HepG2 (cell line): Measurements from ENCODE around the gene KIR3DL3.

ENCODE experiments used
- BRD4 ChIP-seq: sonication (generic); formaldehyde crosslinking; IDR thresholded peaks from 2 replicates; pipeline ENCODE4 v1.4.0; 2020; ENCODE audit warnings: missing genetic modification reagents
- FOXA3 ChIP-seq: IDR thresholded peaks from 2 replicates; pipeline ENCODE4 v1.6.1; 2016; ENCODE audit warnings: missing genetic modification reagents, missing compliant biosample characterization
- GABPA ChIP-seq, 2 experiments: IDR thresholded peaks; 2 replicates each; pipeline ENCODE4 v1.6.1; 2011 to 2016; ENCODE audit warnings: low read depth in 2 of 2, low read length in 1 of 2, missing biosample characterization in 1 of 2, missing genetic modification characterization in 1 of 2
- KLF9 ChIP-seq: IDR thresholded peaks from 2 replicates; pipeline ENCODE4 v1.6.1; 2016; ENCODE audit warnings: low read depth
- PHF8 ChIP-seq: sonication (generic); formaldehyde crosslinking; IDR thresholded peaks from 2 replicates; pipeline ENCODE4 v1.5.0; 2020; ENCODE audit warnings: missing genetic modification reagents
- SMAD3 ChIP-seq: sonication (generic); formaldehyde crosslinking; IDR thresholded peaks from 2 replicates; pipeline ENCODE4 v1.4.0; 2020; ENCODE audit warnings: missing genetic modification reagents
- SP1 ChIP-seq, 2 experiments: fragments of 450-650 bp in 1 of 2; sonication (generic) in 1 of 2; formaldehyde crosslinking in 1 of 2; IDR thresholded peaks; 2 replicates each; pipeline versions ENCODE4 v1.4.0 to v1.6.1; 2016 to 2020; ENCODE audit warnings: missing genetic modification reagents in 1 of 2
- TAF1 ChIP-seq: sonication (generic); formaldehyde crosslinking; IDR thresholded peaks from 2 replicates; pipeline ENCODE4 v1.4.0; 2020; ENCODE audit warnings: missing genetic modification reagents
- ZNF232 ChIP-seq: sonication (generic); formaldehyde crosslinking; IDR thresholded peaks from 2 replicates; pipeline ENCODE4 v1.4.0; 2020; ENCODE audit warnings: missing genetic modification reagents, borderline replicate concordance
- TF ChIP-seq, protein P1 (sequence below): sonication (generic); formaldehyde crosslinking; IDR thresholded peaks from 2 replicates; pipeline ENCODE4 v1.9.0; 2021; ENCODE audit warnings: missing genetic modification reagents, borderline replicate concordance

DNA sequence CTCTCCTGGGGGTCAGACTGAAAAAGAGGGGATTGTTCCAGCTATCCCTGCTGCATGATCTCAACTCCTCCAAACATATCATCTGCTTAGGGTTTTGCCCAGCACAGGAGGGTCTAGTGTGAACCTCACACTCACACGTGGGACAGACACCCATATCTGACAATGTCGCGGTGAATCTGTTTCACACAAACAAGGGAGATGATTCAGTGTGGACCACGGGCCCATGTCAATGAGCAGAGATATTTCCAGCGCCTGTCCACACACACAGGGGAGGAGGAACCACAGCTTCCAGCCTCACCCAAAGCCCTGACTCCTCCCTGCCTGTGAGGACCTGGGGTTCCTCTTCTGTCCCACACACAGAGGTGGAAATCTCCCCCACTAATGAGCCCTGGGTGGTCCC lies 29.6 kb upstream of the KIR3DL3 start:
- TF ChIP-seq PHF8 (CRISPR knock-in tag): no peak
- TF ChIP-seq ZNF232 (CRISPR knock-in tag): no peak
- no peak for TF ChIP-seq GABPA (IDR thresholded peaks at IDR 0.05; ENCODE audit: low read depth, low read length)
- no peak for TF ChIP-seq GABPA (CRISPR knock-in tag; IDR thresholded peaks at IDR 0.05; ENCODE audit: low read depth)
- TF ChIP-seq BRD4 (CRISPR knock-in tag): no peak
- TF ChIP-seq KLF9 (CRISPR knock-in tag): no peak
- TF ChIP-seq FOXA3 (CRISPR knock-in tag): no peak
- no peak for TF ChIP-seq TAF1 (CRISPR knock-in tag)
- no peak for TF ChIP-seq SP1 (IDR thresholded peaks at IDR 0.05)
- no peak for TF ChIP-seq SP1 (CRISPR knock-in tag; IDR thresholded peaks at IDR 0.05)
- TF ChIP-seq, protein P1, sequence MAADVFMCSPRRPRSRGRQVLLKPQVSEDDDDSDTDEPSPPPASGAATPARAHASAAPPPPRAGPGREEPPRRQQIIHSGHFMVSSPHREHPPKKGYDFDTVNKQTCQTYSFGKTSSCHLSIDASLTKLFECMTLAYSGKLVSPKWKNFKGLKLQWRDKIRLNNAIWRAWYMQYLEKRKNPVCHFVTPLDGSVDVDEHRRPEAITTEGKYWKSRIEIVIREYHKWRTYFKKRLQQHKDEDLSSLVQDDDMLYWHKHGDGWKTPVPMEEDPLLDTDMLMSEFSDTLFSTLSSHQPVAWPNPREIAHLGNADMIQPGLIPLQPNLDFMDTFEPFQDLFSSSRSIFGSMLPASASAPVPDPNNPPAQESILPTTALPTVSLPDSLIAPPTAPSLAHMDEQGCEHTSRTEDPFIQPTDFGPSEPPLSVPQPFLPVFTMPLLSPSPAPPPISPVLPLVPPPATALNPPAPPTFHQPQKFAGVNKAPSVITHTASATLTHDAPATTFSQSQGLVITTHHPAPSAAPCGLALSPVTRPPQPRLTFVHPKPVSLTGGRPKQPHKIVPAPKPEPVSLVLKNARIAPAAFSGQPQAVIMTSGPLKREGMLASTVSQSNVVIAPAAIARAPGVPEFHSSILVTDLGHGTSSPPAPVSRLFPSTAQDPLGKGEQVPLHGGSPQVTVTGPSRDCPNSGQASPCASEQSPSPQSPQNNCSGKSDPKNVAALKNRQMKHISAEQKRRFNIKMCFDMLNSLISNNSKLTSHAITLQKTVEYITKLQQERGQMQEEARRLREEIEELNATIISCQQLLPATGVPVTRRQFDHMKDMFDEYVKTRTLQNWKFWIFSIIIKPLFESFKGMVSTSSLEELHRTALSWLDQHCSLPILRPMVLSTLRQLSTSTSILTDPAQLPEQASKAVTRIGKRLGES (CRISPR knock-in tag): no peak
- no peak for TF ChIP-seq SMAD3
